ENCODE measurements around the gene RTTN. TPM values are rescaled to one million over a fixed set of nuclear protein-coding genes. Genes with fewer than 3 reads are reported as not detected.

The RTTN gene
- total and polyA plus RNA-seq, 9 of the 15 experiments (the other 6 are each of a cell fraction or from before 2014, with no cell fraction given) = 3.1 to 18.3 (median 10.6) TPM

GRCh38 chr18:70089858-70090257, 115.6 kb downstream of the RTTN start:
- Histone ChIP-seq H3K36me3 (ENCODE audit: control insufficient read depth, insufficient read depth, low read length) (peaks cover 6% of the 10 kb centered on the region; the same call in 1 of the 3 replicates), H3K79me2 (ENCODE audit: control insufficient read depth, insufficient read depth, low read length) (no peaks in the 10 kb centered on the region), H3K9me1 (ENCODE audit: control insufficient read depth, insufficient read depth, low read length) (no peaks in the 10 kb centered on the region), H3K9me3 (replicated peaks; ENCODE audit: control insufficient read depth, insufficient read depth, low read depth, low read length) (no peaks in the 10 kb centered on the region), H3K9ac (ENCODE audit: insufficient read depth in 1 of 2, low read depth in 2 of 2, low read length in 2 of 2) (no peak overlapping the region), H3K27me3 (ENCODE audit: control insufficient read depth in 2 of 2, insufficient read depth in 2 of 2, low read length in 2 of 2) (no peaks in the 10 kb centered on the region), H3K4me3 (no peak overlapping the region), H2AFZ (ENCODE audit: low read depth, low read length) (no peak overlapping the region), H4K20me1 (replicated peaks; ENCODE audit: control insufficient read depth, insufficient read depth, low read length) (no peaks in the 10 kb centered on the region), H3K27ac (ENCODE audit: extremely low read depth, low read depth, low read length) (no peak overlapping the region), H3K4me2 (ENCODE audit: insufficient read depth, low read length) (no peak overlapping the region), H3K4me1 (replicated peaks in 1 of 2; ENCODE audit: control insufficient read depth in 2 of 2, insufficient read depth in 2 of 2, low read length in 2 of 2) (no peaks in the 10 kb centered on the region)
- intact Hi-C loops (cut with micrococcal nuclease) (loop anchor here (10.0 kb wide), 1 partner anchor 455 kb away; no protein-coding TSS in a partner anchor), in situ Hi-C loops (cut with MboI) (no loop called here)
- no TSS peak for BruUV-seq (replicated peaks)
- ChIA-PET CTCF (ENCODE audit: low intra/inter-chr PET ratio) (interaction anchor here (0.6 kb wide), 1 partner anchor 472 kb away, joined by 5 read pairs; no protein-coding TSS in a partner anchor), POLR2A (no interaction called here)
- TF ChIP-seq MEF2D (tag; conservative IDR thresholded peaks at IDR 0.05; ENCODE audit: low read depth) (no peak), TSHZ1 (CRISPR knock-in tag; IDR thresholded peaks at IDR 0.05) (no peak), POU5F1 (IDR thresholded peaks at IDR 0.05; ENCODE audit: borderline replicate concordance, low read depth, low read length, partially characterized antibody) (no peak), L3MBTL2 (IDR thresholded peaks at IDR 0.05) (no peak), CUX1 (CRISPR knock-in tag; IDR thresholded peaks at IDR 0.05) (no peak), E2F6 (IDR thresholded peaks at IDR 0.05; ENCODE audit: borderline replicate concordance in 1 of 2, extremely low read depth in 1 of 2, insufficient read depth in 1 of 2, insufficient read length in 1 of 2, low read depth in 1 of 2, low read length in 1 of 2, poor library complexity in 1 of 2, severe bottlenecking in 1 of 2) (no peak), PHB (CRISPR knock-in tag; IDR thresholded peaks at IDR 0.05) (no peak), RAD21 (CRISPR knock-in tag; conservative IDR thresholded peaks at IDR 0.05 in 1 of 2, IDR thresholded peaks at IDR 0.05 in 1 of 2) (no peak), GABPA (tag; conservative IDR thresholded peaks at IDR 0.05; ENCODE audit: low read depth) (no peak)
- ATAC-seq = no peak
- DNase-seq (ENCODE audit: extremely low read depth in 1 of 4, low spot score in 3 of 4) = no peak
- 89% methylated on average over 1 of the region's 1 CpG for WGBS (ENCODE audit: insufficient coverage, low coverage, missing lambda C conversion rate)
- FAIRE-seq = no peak
